Stimulated activated CD8-positive, alpha-beta memory T cell treated with anti-CD3 and anti-CD28 coated beads, Interleukin-2, amount 100 ng/mL, for 1 hour (primary cell): Measurements from ENCODE around the gene EHD4.

Experiments used
- DNase-seq, 2 donors: peaks; one replicate each; pipeline ENCODE4 v3.0.0-alpha.2; 2020; ENCODE audit warnings: low read depth in 2 of 2

Gene EHD4

GRCh38 chr15:41881086-41881485, 91.3 kb downstream of the EHD4 start:
- no peak for DNase-seq

- no peak for DNase-seq
Measured at GRCh38 chr15:41880156-41880877, 92.0 kb downstream of the EHD4 start.

- DNase-seq: no peak
Measured at GRCh38 chr15:41879321-41879845, 93.0 kb downstream of the EHD4 start.

GRCh38 chr15:41878355-41878699, 94.0 kb downstream of the EHD4 start:
- DNase-seq: no peak

GRCh38 chr15:41877631-41878354, 94.6 kb downstream of the EHD4 start:
- no peak for DNase-seq

GRCh38 chr15:41876689-41877088, 95.7 kb downstream of the EHD4 start:
- no peak for DNase-seq

- no peak for DNase-seq
Measured at GRCh38 chr15:41876007-41876406, 96.3 kb downstream of the EHD4 start.

GRCh38 chr15:41874736-41875135, 97.6 kb downstream of the EHD4 start:
- no peak for DNase-seq

- DNase-seq: no peak
Measured at GRCh38 chr15:41873711-41874110, 98.6 kb downstream of the EHD4 start.

- no peak for DNase-seq
Measured at GRCh38 chr15:41872166-41872747, 100.1 kb downstream of the EHD4 start.

- no peak for DNase-seq
Measured at GRCh38 chr15:41871175-41871905, 101.0 kb downstream of the EHD4 start.

- peak in 1 of 2 donors; percentile 15 for DNase-seq
Measured at GRCh38 chr15:41870689-41871081, 101.7 kb downstream of the EHD4 start.

GRCh38 chr15:41869770-41870688, 102.3 kb downstream of the EHD4 start:
- no peak for DNase-seq

GRCh38 chr15:41868321-41868720, 104.0 kb downstream of the EHD4 start:
- no peak for DNase-seq

GRCh38 chr15:41866872-41867579, 105.3 kb downstream of the EHD4 start:
- no peak for DNase-seq

GRCh38 chr15:41866263-41866703, 106.1 kb downstream of the EHD4 start:
- DNase-seq: no peak

GRCh38 chr15:41865490-41866055, 106.8 kb downstream of the EHD4 start:
- DNase-seq: no peak

- no peak for DNase-seq
Measured at GRCh38 chr15:41862515-41863116, 109.7 kb downstream of the EHD4 start.

GRCh38 chr15:41861736-41862356, 110.5 kb downstream of the EHD4 start:
- no peak for DNase-seq
